SIG-M5 treated with dmso at 0.1 percent for 504 hours (cell line): ENCODE data around the gene SCLT1.
A peak's percentile ranks its signal among the peaks of the same experiment; 100 is the strongest.

ENCODE experiments used
- DNase-seq: peaks from one replicate; lab custom pipeline; 2025; ENCODE audit not compliant: unreplicated experiment; lab: John Stamatoyannopoulos, UW

The SCLT1 gene

GRCh38 chr4:128877934-128878333 is 215.4 kb downstream of the SCLT1 start:
- no peak for DNase-seq

- DNase-seq: no peak
Measured at GRCh38 chr4:128876200-128876599, 217.1 kb downstream of the SCLT1 start.

GRCh38 chr4:128871948-128872347 is 221.4 kb downstream of the SCLT1 start:
- no peak for DNase-seq

GRCh38 chr4:128869776-128870509 is 223.4 kb downstream of the SCLT1 start:
- DNase-seq: no peak

GRCh38 chr4:128868758-128869157 is 224.6 kb downstream of the SCLT1 start:
- peak; percentile 13 for DNase-seq

GRCh38 chr4:128866691-128867090 is 226.6 kb downstream of the SCLT1 start:
- DNase-seq: no peak

GRCh38 chr4:128866269-128866668 is 227.1 kb downstream of the SCLT1 start:
- DNase-seq: no peak

GRCh38 chr4:128865132-128865531 is 228.2 kb downstream of the SCLT1 start:
- DNase-seq: no peak

- DNase-seq: peak; percentile 31
Measured at GRCh38 chr4:128863312-128864075, 229.8 kb downstream of the SCLT1 start.

- no peak for DNase-seq
Measured at GRCh38 chr4:128862608-128863311, 230.6 kb downstream of the SCLT1 start.

- DNase-seq: no peak
Measured at GRCh38 chr4:128861856-128862518, 231.4 kb downstream of the SCLT1 start.

- no peak for DNase-seq
Measured at GRCh38 chr4:128859887-128860677, 233.3 kb downstream of the SCLT1 start.

GRCh38 chr4:128858879-128859671 is 234.3 kb downstream of the SCLT1 start:
- DNase-seq: no peak

- no peak for DNase-seq
Measured at GRCh38 chr4:128856246-128856645, 237.1 kb downstream of the SCLT1 start.

GRCh38 chr4:128855621-128856020 is 237.7 kb downstream of the SCLT1 start:
- no peak for DNase-seq

GRCh38 chr4:128854433-128854832 is 238.9 kb downstream of the SCLT1 start:
- DNase-seq: no peak

GRCh38 chr4:128853741-128854140 is 239.6 kb downstream of the SCLT1 start:
- DNase-seq: no peak

- no peak for DNase-seq
Measured at GRCh38 chr4:128850252-128850651, 243.1 kb downstream of the SCLT1 start.

GRCh38 chr4:128848461-128848860 is 244.9 kb downstream of the SCLT1 start:
- DNase-seq: no peak
